ENCODE results near the gene ITGB3. TPM values are rescaled to one million over a fixed set of nuclear protein-coding genes. Genes with fewer than 3 reads are reported as not detected.

Gene ITGB3
- total and polyA plus RNA-seq, 2 of the 8 experiments (the other 6 are each of a cell fraction or from before 2014, with no cell fraction given) = 0.08 to 0.09 TPM

- H2AFZ ChIP-seq (ENCODE audit: low read length) = no peak overlapping the region
- H3K27me3 ChIP-seq (replicated peaks in 1 of 4; ENCODE audit: control insufficient read depth in 3 of 4, extremely low read depth in 1 of 4, insufficient read depth in 3 of 4, low read length in 3 of 4) = no peaks in the 10 kb centered on the region; a peak in 1 of 7 replicates
- TF ChIP-seq KDM1A (IDR thresholded peaks at IDR 0.05; ENCODE audit: borderline replicate concordance, low read length) (no peak), BACH1 (IDR thresholded peaks at IDR 0.05; ENCODE audit: low read length) (no peak), TAF7 (optimal IDR thresholded peaks at IDR 0.05; ENCODE audit: borderline replicate concordance, low read depth, low read length) (no peak), PHF8 (conservative IDR thresholded peaks at IDR 0.05; ENCODE audit: low read depth, low read length) (no peak), E2F6 (IDR thresholded peaks at IDR 0.05) (no peak), HDAC6 (IDR thresholded peaks at IDR 0.05; ENCODE audit: low read depth, low read length) (no peak), CHD2 (IDR thresholded peaks at IDR 0.05; ENCODE audit: low read length) (no peak), SIRT6 (IDR thresholded peaks at IDR 0.05; ENCODE audit: low read length) (no peak), SP2 (IDR thresholded peaks at IDR 0.05; ENCODE audit: low read length) (no peak), POLR2AphosphoS5 (IDR thresholded peaks at IDR 0.05; ENCODE audit: low read depth, low read length) (no peak), SUZ12 (IDR thresholded peaks at IDR 0.05; ENCODE audit: low read length) (no peak)
- H3K18ac ChIP-seq (ENCODE audit: extremely low read depth, low read length) = no peak overlapping the region
- no peaks in the 10 kb centered on the region for H3K36me3 ChIP-seq (ENCODE audit: control insufficient read depth in 2 of 4, insufficient read depth in 4 of 4, low read length in 3 of 4)
- H3K27ac ChIP-seq (ENCODE audit: low read depth, low read length) = no peak overlapping the region
- no peaks in the 10 kb centered on the region for H3K23me2 ChIP-seq (ENCODE audit: low read depth, low read length)
- DNase-seq (ENCODE audit: low read depth in 1 of 2, low spot score in 2 of 2) (no peak), FAIRE-seq (no peak)
- ChIA-PET CTCF (ENCODE audit: partially characterized antibody) (interaction anchor here (0.7 to 1.9 kb wide), 4 partner anchors 8 to 70 kb away, joined by 3 to 6 read pairs (median 4); partner anchors contain the start of gene ITGB3), POLR2A (ENCODE audit: partially characterized antibody) (interaction anchor here (1.1 kb wide), 1 partner anchor 9 kb away, joined by 4 read pairs; no protein-coding TSS in a partner anchor)
- H4K91ac ChIP-seq (replicated peaks; ENCODE audit: insufficient read length, low read length) = no peak overlapping the region
- no peaks in the 10 kb centered on the region for H3K9me3 ChIP-seq (ENCODE audit: insufficient read depth in 2 of 2, low read depth in 1 of 2, low read length in 1 of 2)
- H2AK5ac ChIP-seq (ENCODE audit: low read depth, low read length) = no peak overlapping the region
- no peak overlapping the region for H3K14ac ChIP-seq (ENCODE audit: insufficient read length)
- WGBS, 2 experiments (ENCODE audit: extremely low coverage in 1 of 2, insufficient coverage in 1 of 2, insufficient read length in 1 of 2, insufficient replicate concordance in 2 of 2, low coverage in 1 of 2, low lambda C conversion rate in 2 of 2, missing lambda C conversion rate in 1 of 2) = 95% methylated on average over 13 of the region's 13 CpGs; no CpG with 5 or more reads in 1 of the 2 experiments
- no peak overlapping the region for H2BK20ac ChIP-seq (ENCODE audit: low read length)
- H2BK12ac ChIP-seq (ENCODE audit: low read depth, low read length) = no peak overlapping the region
- H3K4ac ChIP-seq (replicated peaks; ENCODE audit: insufficient read length, low read depth, low read length) = no peak overlapping the region
- no peak overlapping the region for H3K23ac ChIP-seq (ENCODE audit: insufficient read length)
- H3K4me1 ChIP-seq (replicated peaks in 1 of 4; ENCODE audit: control insufficient read depth in 3 of 4, insufficient read depth in 4 of 4, low read length in 3 of 4) = peaks cover 0 to 2% (median 0%) of the 10 kb centered on the region in 4 experiments; a peak in 1 of 7 replicates
- H4K20me1 ChIP-seq (replicated peaks in 1 of 2; ENCODE audit: control insufficient read depth in 1 of 2, insufficient read depth in 2 of 2, low read length in 2 of 2) = no peaks in the 10 kb centered on the region
- H3K4me2 ChIP-seq (ENCODE audit: insufficient read depth in 1 of 2, low read depth in 2 of 2, low read length in 2 of 2) = no peak overlapping the region
- H2BK5ac ChIP-seq (ENCODE audit: low read depth, low read length) = no peak overlapping the region
- no peak overlapping the region for H3K56ac ChIP-seq (replicated peaks; ENCODE audit: insufficient read length, low read depth, low read length)
- H3K79me2 ChIP-seq (ENCODE audit: control insufficient read depth in 1 of 2, insufficient read depth in 2 of 2, low read length in 2 of 2) = no peaks in the 10 kb centered on the region
- H2BK120ac ChIP-seq (replicated peaks; ENCODE audit: low read depth, low read length) = no peak overlapping the region
- H2BK15ac ChIP-seq (ENCODE audit: low read length) = no peak overlapping the region
- no peak overlapping the region for H4K5ac ChIP-seq (ENCODE audit: insufficient read length, low read depth, low read length)
- no peak overlapping the region for H3K4me3 ChIP-seq (ENCODE audit: extremely low read depth in 1 of 4, insufficient read depth in 2 of 4, low read depth in 3 of 4, low read length in 4 of 4)
- H3K9ac ChIP-seq (replicated peaks in 1 of 4; ENCODE audit: extremely low read depth in 1 of 4, low read depth in 3 of 4, low read length in 3 of 4) = no peak overlapping the region
- H4K8ac ChIP-seq (ENCODE audit: extremely low read depth, insufficient read depth, low read length) = no peak overlapping the region
- H3K79me1 ChIP-seq (ENCODE audit: low read depth, low read length) = no peaks in the 10 kb centered on the region
These were observed 45.7 kb downstream of the ITGB3 start for GRCh38 chr17:47299239-47299910.
